Lung (tissue), 12 donors: Measurements from ENCODE around the gene SLX9. TPM values are rescaled to one million over a fixed set of nuclear protein-coding genes. Genes with fewer than 3 reads are reported as not detected.

ENCODE experiments used
- ATAC-seq: fragments of 200-7000 bp; cut with Tn5 transposase; one replicate; pipeline ENCODE4 v1.9.1; 2020; ENCODE audit warnings: moderate number of reproducible peaks; ENCODE audit not compliant: insufficient read depth, low FRiP score
- DNase-seq, 3 donors: peaks; one replicate each; pipeline ENCODE4 v3.0.0-alpha.2; 2013 to 2017
- H3K27ac ChIP-seq, 2 donors: one replicate each; pipeline ENCODE4 v1.5.1; 2013; ENCODE audit warnings: mild to moderate bottlenecking in 2 of 2, moderate library complexity in 2 of 2, control low read depth in 1 of 2, inconsistent platforms in 1 of 2, low read depth in 1 of 2, low read length in 1 of 2
- H3K27me3 ChIP-seq, 3 donors: one replicate each; pipeline ENCODE4 v1.5.1; 2013; ENCODE audit warnings: low read length in 2 of 3; ENCODE audit not compliant: control insufficient read depth in 3 of 3, insufficient read depth in 3 of 3
- H3K36me3 ChIP-seq, 4 donors: one replicate each; pipeline ENCODE4 v1.5.1; 2013; ENCODE audit warnings: low read length in 4 of 4, mild to moderate bottlenecking in 1 of 4, moderate library complexity in 1 of 4; ENCODE audit not compliant: control insufficient read depth in 4 of 4, insufficient read depth in 4 of 4
- H3K4me1 ChIP-seq, 5 donors: one replicate each; pipeline ENCODE4 v1.5.1; 2013; ENCODE audit warnings: low read length in 5 of 5, mild to moderate bottlenecking in 2 of 5, moderate library complexity in 1 of 5; ENCODE audit not compliant: control insufficient read depth in 5 of 5, insufficient read depth in 5 of 5
- H3K4me3 ChIP-seq: one replicate; pipeline ENCODE4 v1.5.1; 2013; ENCODE audit warnings: mild to moderate bottlenecking, control low read depth, moderate library complexity
- H3K9ac ChIP-seq, 2 donors: one replicate each; pipeline ENCODE4 v1.5.1; 2013; ENCODE audit warnings: low read length in 2 of 2, control low read depth in 1 of 2; ENCODE audit not compliant: insufficient read depth in 1 of 2
- H3K9me3 ChIP-seq, 4 donors: one replicate each; pipeline ENCODE4 v1.5.1; 2013; ENCODE audit warnings: low read length in 3 of 4, mild to moderate bottlenecking in 1 of 4, moderate library complexity in 1 of 4; ENCODE audit not compliant: control insufficient read depth in 4 of 4, insufficient read depth in 3 of 4
- WGBS, 2 donors: extraction: QIAGEN DNeasy Blood & Tissue Kit; methylation state at CpG; one replicate each; pipeline ENCODE4 v1.1.7; 2013; 5-methylcytosine and 5-hydroxymethylcytosine counted together
- polyA plus RNA-seq, 2 donors: library from polyadenylated mRNA; stranded (reverse); fragments of 200-250 nt; gene quantifications; one replicate each; pipeline ENCODE4 v1.2.1, GENCODE V29; 2013
- total RNA-seq, 2 donors: library from RNA; depleted of rRNA in 1 of 2; stranded (reverse); fragments of >200 nt in 1 of 2; gene quantifications; one replicate each; pipeline ENCODE4 v1.2.1, GENCODE V29; 2014 to 2021
- TF ChIP-seq, protein P1 (sequence below): IDR thresholded peaks from 2 replicates; pipeline ENCODE4 v1.5.1; 2012; ENCODE audit warnings: mild to moderate bottlenecking; ENCODE audit errors: control extremely low read depth, extremely low read depth
- donor health status: control.
- donor health status: control.
- donor health status: Bipolar disorder and iron deficiency.
- donor health status: healthy.
- donor health status: DM: yes; HTN: yes; CAD: no.

SLX9 gene
- total and polyA plus RNA-seq, 4 donors: 10.3 to 36.9 (median 27.0) TPM

- H3K9ac ChIP-seq: no peak overlapping the region
- peak in 1 of 3 donors; percentile 19 for DNase-seq
- WGBS, 2 donors: 9 to 12% methylated on average over 50 to 101 of the region's 101 CpGs
- H3K36me3 ChIP-seq: no peaks in the 10 kb centered on the region
- H3K4me1 ChIP-seq: peaks cover 0 to 49% (median 20%) of the 10 kb centered on the region in 5 donors
- TF ChIP-seq, protein P1, sequence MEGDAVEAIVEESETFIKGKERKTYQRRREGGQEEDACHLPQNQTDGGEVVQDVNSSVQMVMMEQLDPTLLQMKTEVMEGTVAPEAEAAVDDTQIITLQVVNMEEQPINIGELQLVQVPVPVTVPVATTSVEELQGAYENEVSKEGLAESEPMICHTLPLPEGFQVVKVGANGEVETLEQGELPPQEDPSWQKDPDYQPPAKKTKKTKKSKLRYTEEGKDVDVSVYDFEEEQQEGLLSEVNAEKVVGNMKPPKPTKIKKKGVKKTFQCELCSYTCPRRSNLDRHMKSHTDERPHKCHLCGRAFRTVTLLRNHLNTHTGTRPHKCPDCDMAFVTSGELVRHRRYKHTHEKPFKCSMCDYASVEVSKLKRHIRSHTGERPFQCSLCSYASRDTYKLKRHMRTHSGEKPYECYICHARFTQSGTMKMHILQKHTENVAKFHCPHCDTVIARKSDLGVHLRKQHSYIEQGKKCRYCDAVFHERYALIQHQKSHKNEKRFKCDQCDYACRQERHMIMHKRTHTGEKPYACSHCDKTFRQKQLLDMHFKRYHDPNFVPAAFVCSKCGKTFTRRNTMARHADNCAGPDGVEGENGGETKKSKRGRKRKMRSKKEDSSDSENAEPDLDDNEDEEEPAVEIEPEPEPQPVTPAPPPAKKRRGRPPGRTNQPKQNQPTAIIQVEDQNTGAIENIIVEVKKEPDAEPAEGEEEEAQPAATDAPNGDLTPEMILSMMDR: no peak
- H3K4me3 ChIP-seq: no peak overlapping the region
- peaks cover 0 to 3% (median 0%) of the 10 kb centered on the region in 3 donors for H3K27me3 ChIP-seq
- no peaks in the 10 kb centered on the region for H3K9me3 ChIP-seq
- ATAC-seq: no peak
- no peak overlapping the region for H3K27ac ChIP-seq
Measured at GRCh38 chr21:45018131-45019075, 78.6 kb downstream of the SLX9 start.

DNA sequence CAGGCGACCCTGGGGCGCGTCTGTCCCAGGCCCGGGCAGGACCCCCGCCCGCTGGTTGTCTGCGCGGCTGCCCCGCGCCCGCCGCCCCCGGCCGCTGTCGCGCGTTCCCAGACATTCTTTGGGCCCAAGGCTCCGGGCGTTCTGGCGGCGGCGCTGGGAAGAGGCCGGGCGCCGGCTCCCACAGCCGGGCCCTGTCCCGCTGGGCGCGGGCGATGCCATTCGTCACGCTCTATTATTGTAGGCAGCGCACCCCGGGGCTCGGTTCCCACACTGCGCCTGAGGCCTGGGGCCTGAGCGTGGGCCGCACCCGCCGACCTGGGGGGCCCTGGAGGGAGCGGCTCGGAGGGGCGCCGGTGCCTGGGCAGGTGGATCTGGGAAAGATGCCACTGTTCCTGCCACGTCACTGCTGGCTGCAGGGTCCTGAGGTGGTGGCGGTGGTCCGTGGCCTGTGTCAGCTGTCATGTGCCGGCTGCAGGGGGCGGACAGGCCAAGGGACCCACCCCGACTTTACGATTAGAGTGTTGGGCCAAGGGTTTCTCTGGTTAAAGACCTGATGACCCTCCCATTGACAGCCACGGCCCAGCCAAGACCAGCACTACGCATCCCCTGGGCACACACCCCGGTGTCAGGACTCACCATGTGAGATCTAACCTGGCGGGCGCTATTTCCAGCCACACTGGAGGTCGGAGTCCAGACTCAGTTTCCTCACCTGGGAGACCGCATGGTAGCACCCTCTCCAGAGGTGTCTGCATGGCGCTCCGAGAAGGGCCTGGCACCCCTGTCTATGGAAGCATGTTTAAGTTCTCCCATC, 79.5 kb downstream of the SLX9 start:
- Histone ChIP-seq H3K9me3 (peaks cover 0 to 2% (median 0%) of the 10 kb centered on the region in 4 donors), H3K9ac (no peak overlapping the region), H3K36me3 (no peaks in the 10 kb centered on the region), H3K27ac (peak overlapping the region in 1 of 2 donors; percentile 11), H3K4me3 (no peak overlapping the region), H3K27me3 (peaks cover 0 to 3% (median 0%) of the 10 kb centered on the region in 3 donors), H3K4me1 (peaks cover 0 to 49% (median 20%) of the 10 kb centered on the region in 5 donors)
- TF ChIP-seq, protein P1: no peak
- DNase-seq (peak; percentile 32 to 48 (median 44)), ATAC-seq (no peak)
- 38 to 45% methylated on average over 49 to 60 of the region's 60 CpGs for WGBS, 2 donors

DNA sequence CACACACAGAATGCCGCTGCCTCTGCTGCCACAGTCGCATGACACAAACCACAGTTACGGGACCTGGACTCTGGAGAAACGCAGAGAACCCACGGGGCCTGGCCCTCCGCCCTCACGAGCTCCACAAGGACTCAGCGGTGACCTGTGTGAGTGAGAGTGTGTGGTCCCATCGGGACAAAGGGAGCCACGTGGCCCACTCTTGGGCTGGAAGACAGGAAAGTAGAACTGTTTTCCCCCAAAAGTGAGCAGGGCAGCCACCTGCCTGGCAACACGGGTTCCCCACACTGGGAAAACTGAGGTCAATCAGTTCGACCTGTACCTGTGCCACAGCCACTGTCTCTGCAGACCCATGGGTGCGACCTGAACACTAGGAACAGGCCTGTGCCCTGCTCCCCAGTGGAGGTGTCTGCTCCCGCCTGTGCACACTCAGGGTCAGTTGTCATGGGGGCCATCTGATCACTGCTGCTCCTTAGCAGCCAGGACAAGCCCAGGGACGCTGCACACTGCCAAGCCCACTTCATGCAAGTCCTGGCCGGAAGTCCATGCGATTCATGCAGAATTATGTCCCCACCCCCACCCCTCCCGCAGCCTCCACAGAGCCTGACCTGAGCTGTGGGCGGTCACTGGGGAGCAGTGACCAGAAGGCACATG, 80.2 kb downstream of the SLX9 start:
- Histone ChIP-seq H3K27me3 (peaks cover 0 to 3% (median 0%) of the 10 kb centered on the region in 3 donors), H3K4me1 (peaks cover 0 to 49% (median 20%) of the 10 kb centered on the region in 5 donors), H3K9ac (no peak overlapping the region), H3K27ac (no peak overlapping the region), H3K9me3 (peaks cover 0 to 2% (median 0%) of the 10 kb centered on the region in 4 donors), H3K36me3 (no peaks in the 10 kb centered on the region), H3K4me3 (no peak overlapping the region)
- peak in 1 of 3 donors; percentile 9 for DNase-seq
- ATAC-seq: no peak
- TF ChIP-seq, protein P1: no peak
- WGBS, 2 donors: 85 to 86% methylated on average over 19 of the region's 19 CpGs
